Mesenteric fat pad (tissue), 1 donor: Measurements from ENCODE around the gene HPGDS. TPM values are rescaled to one million over a fixed set of nuclear protein-coding genes. Genes with fewer than 3 reads are reported as not detected.
"Not testable (repeated sequence)": the region's sequence is repeated elsewhere in the genome, so short reads cannot be mapped to it uniquely, and the experiment has no call there.

ENCODE experiments used
- DNase-seq: peaks from one replicate; pipeline ENCODE4 v3.0.0-alpha.2; 2020; ENCODE audit warnings: low spot score
- long read RNA-seq: library from polyadenylated mRNA; unstranded; transcript quantifications from one replicate; pipeline ENCODE4 v2.0.0, GENCODE V29; 2020
- total RNA-seq: library from RNA; stranded (reverse); fragmentation: NEBNext Ultra II Directional; extraction: Animal tissue kit (Norgen Biotek cat#: 25700); gene quantifications from one replicate; pipeline ENCODE4 v1.2.1, GENCODE V29; 2021
- donor health status: DM: yes; HTN: yes; CAD: no.

HPGDS gene
- total RNA-seq = 4.1 TPM
- long read RNA-seq, transcript HPGDS-201 (6 exons, 1,636 nt) = major isoform, 5 of 9 reads
- long read RNA-seq, partial matches to known transcripts = 2 of 9 reads
- long read RNA-seq, other reads (novel, unspliced or antisense) = 2 of 9 reads

- DNase-seq = no peak
Measured at GRCh38 chr4:94342694-94343093, at the start of gene HPGDS. HPGDS (minus strand) TSS chr4:94342836; CDS start chr4:94334629, 8,207 bp downstream.

- no peak for DNase-seq
Measured at GRCh38 chr4:94390804-94391410, 48.3 kb upstream of the HPGDS start.

- DNase-seq = no peak
Measured at GRCh38 chr4:94389595-94390267, 47.1 kb upstream of the HPGDS start.

- DNase-seq = not testable (repeated sequence)
Measured at GRCh38 chr4:94387965-94388364, 45.3 kb upstream of the HPGDS start.

GRCh38 chr4:94385452-94385851, 42.8 kb upstream of the HPGDS start:
- DNase-seq = not testable (repeated sequence)

GRCh38 chr4:94382891-94383290, 40.3 kb upstream of the HPGDS start:
- DNase-seq = not testable (repeated sequence)

GRCh38 chr4:94378047-94378446, 35.4 kb upstream of the HPGDS start:
- DNase-seq = no peak

- DNase-seq = no peak
Measured at GRCh38 chr4:94377294-94377693, 34.7 kb upstream of the HPGDS start.

GRCh38 chr4:94375364-94375763, 32.7 kb upstream of the HPGDS start:
- no peak for DNase-seq

- DNase-seq = no peak
Measured at GRCh38 chr4:94373752-94374151, 31.1 kb upstream of the HPGDS start.

GRCh38 chr4:94372991-94373390, 30.4 kb upstream of the HPGDS start:
- DNase-seq = no peak

- DNase-seq = no peak
Measured at GRCh38 chr4:94372228-94372978, 29.8 kb upstream of the HPGDS start.

GRCh38 chr4:94371290-94371689, 28.7 kb upstream of the HPGDS start:
- no peak for DNase-seq

GRCh38 chr4:94370533-94371254, 28.1 kb upstream of the HPGDS start:
- DNase-seq = no peak

GRCh38 chr4:94369046-94369445, 26.4 kb upstream of the HPGDS start:
- DNase-seq = no peak

- DNase-seq = no peak
Measured at GRCh38 chr4:94368459-94368858, 25.8 kb upstream of the HPGDS start.

- no peak for DNase-seq
Measured at GRCh38 chr4:94365304-94365703, 22.7 kb upstream of the HPGDS start.

- no peak for DNase-seq
Measured at GRCh38 chr4:94364527-94364926, 21.9 kb upstream of the HPGDS start.

GRCh38 chr4:94363136-94363655, 20.6 kb upstream of the HPGDS start:
- DNase-seq = no peak

GRCh38 chr4:94359838-94360237, 17.2 kb upstream of the HPGDS start:
- DNase-seq = no peak

GRCh38 chr4:94359221-94359620, 16.6 kb upstream of the HPGDS start:
- no peak for DNase-seq
